Measurements from ENCODE around the gene DTNBP1. TPM values are rescaled to one million over a fixed set of nuclear protein-coding genes. Genes with fewer than 3 reads are reported as not detected.

The DTNBP1 gene
- total and polyA plus RNA-seq, 2 donors (not counting 3 experiments of a cell fraction or from before 2014, with no cell fraction given), result 24.3 to 28.9 TPM

DNA sequence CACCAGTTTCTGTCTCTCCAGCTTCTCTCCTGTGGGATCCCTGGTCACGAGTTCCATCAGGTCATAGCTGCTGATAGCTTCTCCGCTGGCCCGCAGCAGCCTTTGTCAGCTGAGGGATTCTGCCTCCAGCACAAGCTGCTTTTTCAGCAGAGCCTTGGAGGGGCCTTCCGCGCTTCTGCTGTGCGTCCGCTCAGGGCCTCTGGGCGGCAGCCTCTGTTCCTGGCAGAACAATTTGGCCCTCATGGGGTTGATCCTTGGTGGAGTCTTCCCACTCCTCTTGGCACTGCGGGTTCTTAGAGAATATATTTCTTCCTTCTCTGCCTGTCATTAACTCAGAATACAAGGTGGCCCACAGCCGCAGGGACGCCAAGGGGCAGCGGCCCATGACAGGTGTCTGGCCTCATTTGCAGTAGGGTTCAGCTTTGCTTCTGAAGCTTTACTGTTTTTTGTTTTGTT, 158.8 kb downstream of the DTNBP1 start:
- no peak overlapping the region for H3K4me2 ChIP-seq (ENCODE audit: insufficient read depth, low read length)

More for the DNA sequence above, 158.8 kb downstream of the DTNBP1 start:
- Histone ChIP-seq H2AFZ (ENCODE audit: low read depth, low read length) (no peak overlapping the region), H3K27ac (ENCODE audit: insufficient read depth, low read depth, low read length) (no peak overlapping the region), H3K27me3 (ENCODE audit: control insufficient read depth in 2 of 2, insufficient read depth in 2 of 2, low read length in 2 of 2) (no peaks in the 10 kb centered on the region), H3K9me3 (replicated peaks; ENCODE audit: control insufficient read depth, insufficient read depth, low read length) (no peaks in the 10 kb centered on the region), H3K79me2 (ENCODE audit: control insufficient read depth, insufficient read depth, low read length) (no peaks in the 10 kb centered on the region), H3K4me1 (ENCODE audit: control insufficient read depth, extremely low read depth, insufficient read depth, low read length) (peaks cover 11% of the 10 kb centered on the region), H3K9me1 (replicated peaks; ENCODE audit: control insufficient read depth, extremely low read depth, insufficient read depth, low read length) (no peaks in the 10 kb centered on the region), H4K20me1 (replicated peaks; ENCODE audit: control insufficient read depth, extremely low read depth, insufficient read depth, low read length) (no peaks in the 10 kb centered on the region), H3K4me3 (replicated peaks in 1 of 3; ENCODE audit: insufficient read depth in 1 of 3, low read depth in 1 of 3, low read length in 3 of 3) (no peak overlapping the region), H3K36me3 (ENCODE audit: control insufficient read depth in 2 of 2, extremely low read depth in 1 of 2, insufficient read depth in 2 of 2, low read length in 2 of 2) (peaks cover 2 to 4% of the 10 kb centered on the region in 2 experiments), H3K9ac (replicated peaks; ENCODE audit: extremely low read depth, insufficient read depth, low read length) (no peak overlapping the region)
- FAIRE-seq (no peak), DNase-seq (ENCODE audit: low read depth, low spot score) (no peak)
- CTCF ChIA-PET, result interaction anchor here (1.1 to 2.0 kb wide), 3 partner anchors 13 to 1293 kb away, joined by 3 to 10 read pairs (median 3); no protein-coding TSS in a partner anchor
- dilution Hi-C loops (cut with MboI; ENCODE audit: extremely low pct_ligation_motif_present, low sequenced_read_pairs) (no loop called here), intact Hi-C loops (cut with micrococcal nuclease) (loop anchor here (2.0 to 5.0 kb wide), 2 partner anchors 48 to 119 kb away; no protein-coding TSS in a partner anchor)
- BruUV-seq (replicated peaks), result no TSS peak
- POLR2A ChIA-PET, result no interaction called here
- TF ChIP-seq MYC (IDR thresholded peaks at IDR 0.05; ENCODE audit: low read depth, low read length) (no peak), EZH2 (IDR thresholded peaks at IDR 0.05; ENCODE audit: borderline replicate concordance, low read depth, low read length, severe bottlenecking) (no peak), JUN (IDR thresholded peaks at IDR 0.05; ENCODE audit: borderline replicate concordance, insufficient read depth, insufficient read length, low read depth) (no peak), CTCF (IDR thresholded peaks at IDR 0.05; ENCODE audit: extremely low read depth in 1 of 2, insufficient read depth in 1 of 2, low read depth in 1 of 2, low read length in 2 of 2) (no peak), FOS (IDR thresholded peaks at IDR 0.05; ENCODE audit: borderline replicate concordance, insufficient read depth, low read length) (no peak), GATA2 (IDR thresholded peaks at IDR 0.05; ENCODE audit: insufficient read depth, insufficient read length, low read depth, low read length) (no peak)
- TF ChIP-seq, protein P1, sequence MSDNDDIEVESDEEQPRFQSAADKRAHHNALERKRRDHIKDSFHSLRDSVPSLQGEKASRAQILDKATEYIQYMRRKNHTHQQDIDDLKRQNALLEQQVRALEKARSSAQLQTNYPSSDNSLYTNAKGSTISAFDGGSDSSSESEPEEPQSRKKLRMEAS (IDR thresholded peaks at IDR 0.05; ENCODE audit: insufficient read depth, insufficient read length), result no peak
